H1 (cell line): ENCODE results near the gene FTL.
"Not testable (repeated sequence)": the region's sequence is repeated elsewhere in the genome, so short reads cannot be mapped to it uniquely, and the experiment has no call there.

ENCODE experiments used
- CEBPB ChIP-seq: IDR thresholded peaks from 2 replicates; pipeline ENCODE4 v1.6.1; 2012; ENCODE audit warnings: low read depth, low read length
- CHD1 ChIP-seq: IDR thresholded peaks from 2 replicates; pipeline ENCODE4 v1.6.1; 2012; ENCODE audit warnings: low read depth, low read length, improper control_type of control experiment
- JUND ChIP-seq: IDR thresholded peaks from 2 replicates; pipeline ENCODE4 v1.6.1; 2011; ENCODE audit warnings: mild to moderate bottlenecking, improper control_type of control experiment, low read length
- POLR2A ChIP-seq, 2 experiments: IDR thresholded peaks; 1 replicate in 1 of 2; 2 replicates in 1 of 2; pipeline ENCODE4 v1.6.1; 2011; ENCODE audit warnings: low read depth in 2 of 2, low read length in 2 of 2, mild to moderate bottlenecking in 2 of 2; ENCODE audit errors: control extremely low read depth in 1 of 2
- RAD21 ChIP-seq, 2 experiments: IDR thresholded peaks in 1 of 2; conservative IDR thresholded peaks in 1 of 2; 2 replicates each; pipeline ENCODE4 v1.6.1; 2011; ENCODE audit warnings: low read depth in 2 of 2, low read length in 2 of 2, improper control_type of control experiment in 1 of 2, inconsistent platforms in 1 of 2, mild to moderate bottlenecking in 1 of 2, moderate library complexity in 1 of 2
- SIRT6 ChIP-seq: IDR thresholded peaks from one replicate; pipeline ENCODE4 v1.7.1; 2012; ENCODE audit warnings: low read length, inconsistent platforms
- TEAD4 ChIP-seq: IDR thresholded peaks from 2 replicates; pipeline ENCODE4 v1.6.1; 2012; ENCODE audit warnings: low read depth, low read length, inconsistent platforms, mixed read lengths
- USF2 ChIP-seq: IDR thresholded peaks from 2 replicates; pipeline ENCODE4 v1.6.1; 2011; ENCODE audit warnings: low read length, improper control_type of control experiment
- TF ChIP-seq, protein P1 (sequence below), 3 experiments: IDR thresholded peaks; 1 replicate in 2 of 3; 2 replicates in 1 of 3; pipeline versions ENCODE4 v1.5.1 to v1.6.1; 2011; ENCODE audit warnings: low read length in 3 of 3, mild to moderate bottlenecking in 3 of 3, inconsistent platforms in 2 of 3, low read depth in 1 of 3, moderate library complexity in 1 of 3; ENCODE audit not compliant: insufficient read depth in 1 of 3; ENCODE audit errors: control extremely low read depth in 1 of 3

DNA sequence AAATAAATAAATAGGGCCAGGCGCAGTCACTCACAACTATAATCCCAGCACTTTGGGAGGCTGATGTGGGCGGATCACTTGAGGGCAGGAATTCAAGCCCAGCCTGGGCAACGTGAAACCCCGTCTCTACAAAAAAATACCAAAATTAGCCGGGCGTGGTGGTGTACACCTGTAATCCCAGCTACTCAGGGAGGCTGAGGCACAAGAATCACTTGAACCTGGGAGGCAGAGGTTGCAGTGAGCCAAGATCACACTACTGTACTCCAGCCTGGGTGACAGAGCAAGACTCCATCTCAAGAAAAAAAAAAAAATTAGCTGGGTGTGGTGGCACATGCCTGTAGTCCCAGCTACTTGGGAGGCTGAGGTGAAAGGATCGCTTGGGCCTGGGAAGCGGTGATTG lies 39.2 kb upstream of the FTL start:
- TF ChIP-seq RAD21 (IDR thresholded peaks at IDR 0.05 in 1 of 2, conservative IDR thresholded peaks at IDR 0.05 in 1 of 2; ENCODE audit: low read depth in 2 of 2, low read length in 2 of 2); TEAD4; USF2; SIRT6; CEBPB; POLR2A (IDR thresholded peaks at IDR 0.05; ENCODE audit: control extremely low read depth in 1 of 2, low read depth in 2 of 2, low read length in 2 of 2); CHD1; JUND: not testable (repeated sequence)
- TF ChIP-seq, protein P1, sequence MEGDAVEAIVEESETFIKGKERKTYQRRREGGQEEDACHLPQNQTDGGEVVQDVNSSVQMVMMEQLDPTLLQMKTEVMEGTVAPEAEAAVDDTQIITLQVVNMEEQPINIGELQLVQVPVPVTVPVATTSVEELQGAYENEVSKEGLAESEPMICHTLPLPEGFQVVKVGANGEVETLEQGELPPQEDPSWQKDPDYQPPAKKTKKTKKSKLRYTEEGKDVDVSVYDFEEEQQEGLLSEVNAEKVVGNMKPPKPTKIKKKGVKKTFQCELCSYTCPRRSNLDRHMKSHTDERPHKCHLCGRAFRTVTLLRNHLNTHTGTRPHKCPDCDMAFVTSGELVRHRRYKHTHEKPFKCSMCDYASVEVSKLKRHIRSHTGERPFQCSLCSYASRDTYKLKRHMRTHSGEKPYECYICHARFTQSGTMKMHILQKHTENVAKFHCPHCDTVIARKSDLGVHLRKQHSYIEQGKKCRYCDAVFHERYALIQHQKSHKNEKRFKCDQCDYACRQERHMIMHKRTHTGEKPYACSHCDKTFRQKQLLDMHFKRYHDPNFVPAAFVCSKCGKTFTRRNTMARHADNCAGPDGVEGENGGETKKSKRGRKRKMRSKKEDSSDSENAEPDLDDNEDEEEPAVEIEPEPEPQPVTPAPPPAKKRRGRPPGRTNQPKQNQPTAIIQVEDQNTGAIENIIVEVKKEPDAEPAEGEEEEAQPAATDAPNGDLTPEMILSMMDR (IDR thresholded peaks at IDR 0.05; ENCODE audit: control extremely low read depth in 1 of 3, insufficient read depth in 1 of 3, low read depth in 1 of 3, low read length in 3 of 3): not testable (repeated sequence)
